ENCODE data around the gene TOM1L2.

DNA sequence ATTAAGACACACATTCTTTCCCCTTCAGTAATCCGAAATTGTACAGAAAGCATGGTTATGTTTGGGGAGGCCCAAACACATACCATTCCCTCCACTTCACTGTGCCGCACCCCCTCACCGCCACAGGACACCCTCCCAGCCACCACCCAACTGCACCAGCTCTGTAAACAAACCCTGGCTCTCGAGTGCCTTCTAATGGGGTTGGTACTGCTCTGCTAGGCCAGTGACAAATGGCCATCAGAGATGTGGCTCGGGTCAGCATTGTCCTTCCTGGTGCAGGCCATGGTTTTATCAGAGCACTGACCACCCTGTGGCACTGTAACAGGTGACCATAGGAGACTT lies 111.5 kb downstream of the TOM1L2 start:
- TF ChIP-seq, protein P1, sequence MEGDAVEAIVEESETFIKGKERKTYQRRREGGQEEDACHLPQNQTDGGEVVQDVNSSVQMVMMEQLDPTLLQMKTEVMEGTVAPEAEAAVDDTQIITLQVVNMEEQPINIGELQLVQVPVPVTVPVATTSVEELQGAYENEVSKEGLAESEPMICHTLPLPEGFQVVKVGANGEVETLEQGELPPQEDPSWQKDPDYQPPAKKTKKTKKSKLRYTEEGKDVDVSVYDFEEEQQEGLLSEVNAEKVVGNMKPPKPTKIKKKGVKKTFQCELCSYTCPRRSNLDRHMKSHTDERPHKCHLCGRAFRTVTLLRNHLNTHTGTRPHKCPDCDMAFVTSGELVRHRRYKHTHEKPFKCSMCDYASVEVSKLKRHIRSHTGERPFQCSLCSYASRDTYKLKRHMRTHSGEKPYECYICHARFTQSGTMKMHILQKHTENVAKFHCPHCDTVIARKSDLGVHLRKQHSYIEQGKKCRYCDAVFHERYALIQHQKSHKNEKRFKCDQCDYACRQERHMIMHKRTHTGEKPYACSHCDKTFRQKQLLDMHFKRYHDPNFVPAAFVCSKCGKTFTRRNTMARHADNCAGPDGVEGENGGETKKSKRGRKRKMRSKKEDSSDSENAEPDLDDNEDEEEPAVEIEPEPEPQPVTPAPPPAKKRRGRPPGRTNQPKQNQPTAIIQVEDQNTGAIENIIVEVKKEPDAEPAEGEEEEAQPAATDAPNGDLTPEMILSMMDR (conservative IDR thresholded peaks at IDR 0.05 in 1 of 2, IDR thresholded peaks at IDR 0.05 in 1 of 2; ENCODE audit: low read depth in 1 of 2, low read length in 2 of 2), result no peak
- no peak for TF ChIP-seq EZH2 (IDR thresholded peaks at IDR 0.05; ENCODE audit: low read length, missing control alignments)

Measured in fibroblast of lung (primary cell).